ENCODE data around the gene PLEKHM1. TPM values are rescaled to one million over a fixed set of nuclear protein-coding genes. Genes with fewer than 3 reads are reported as not detected.
A peak's percentile ranks its signal among the peaks of the same experiment; 100 is the strongest.

Gene PLEKHM1
- total RNA-seq, 2 experiments from 2014 or later: 16.6 to 18.6 TPM

DNA sequence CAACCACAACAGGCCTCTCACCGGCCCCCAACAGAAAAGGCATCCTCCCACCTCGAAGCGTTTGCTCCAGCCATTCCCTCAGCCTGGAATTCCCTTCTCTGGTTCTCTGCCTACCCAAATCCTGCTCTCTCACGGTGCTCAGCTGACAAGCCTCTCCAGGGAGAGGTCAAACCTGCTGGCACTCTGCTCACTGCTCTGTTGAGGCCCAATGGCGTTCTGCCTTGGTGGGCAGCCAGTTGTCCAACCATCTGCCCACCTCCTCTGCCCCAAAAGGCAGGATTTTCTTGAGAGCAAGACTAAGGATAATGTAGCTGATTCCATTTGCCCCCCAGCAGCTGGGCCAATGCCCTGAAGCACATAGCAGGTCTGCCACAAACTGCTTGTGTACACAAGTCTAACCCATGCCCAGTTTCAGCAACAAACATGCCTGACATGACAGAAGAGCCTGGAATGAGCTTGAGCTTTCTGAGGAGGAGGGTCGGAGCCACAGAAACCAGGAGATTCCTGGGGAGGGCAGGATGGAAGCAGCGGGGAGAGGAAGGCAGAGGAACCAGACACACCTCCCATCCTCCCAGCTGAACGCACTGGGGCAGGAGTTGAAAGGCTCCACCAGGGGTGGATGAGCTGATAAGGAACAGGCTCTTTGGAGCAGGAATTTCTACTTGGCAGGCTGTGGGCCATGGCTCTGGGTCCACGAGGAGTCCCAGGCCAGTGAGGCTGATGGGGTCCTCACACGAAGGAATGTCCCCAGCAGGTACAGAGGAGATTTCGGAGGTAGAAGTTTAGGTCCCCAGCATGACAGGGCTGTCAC, 81.7 kb downstream of the PLEKHM1 start:
- CTCF ChIA-PET: interaction anchor here (0.7 to 2.6 kb wide), 6 partner anchors 14 to 274 kb away, joined by 3 to 10 read pairs (median 4); partner anchors contain the start of gene ACBD4
- peaks cover 23% of the 10 kb centered on the region for H3K36me3 Mint-ChIP-seq (ENCODE audit: low read depth)

DNA sequence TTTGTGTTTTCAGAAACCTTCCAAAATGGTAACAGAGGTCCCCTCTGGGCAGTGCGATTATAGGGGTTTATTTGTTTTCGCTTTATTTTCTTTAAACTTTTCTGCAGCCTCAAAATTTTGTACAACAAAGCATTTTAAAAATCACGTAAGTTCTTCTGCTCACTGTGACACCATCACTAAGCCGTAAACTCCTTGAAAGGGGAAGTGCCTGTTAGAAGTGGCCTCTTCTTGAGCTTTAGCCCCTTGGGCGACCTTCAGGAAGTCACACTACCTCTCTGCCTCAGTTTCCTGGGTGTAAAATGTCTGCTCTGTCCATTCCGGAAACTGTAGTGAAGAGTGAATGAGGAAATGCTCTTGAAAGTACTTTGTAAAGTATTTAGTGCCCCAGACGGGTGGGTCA, 84.4 kb downstream of the PLEKHM1 start:
- Mint-ChIP-seq H3K36me3 (ENCODE audit: low read depth) (peaks cover 27% of the 10 kb centered on the region), H3K27ac (no peak overlapping the region), H3K4me3 (no peak overlapping the region), H3K9me3 (no peaks in the 10 kb centered on the region), H3K27me3 (ENCODE audit: low read depth) (no peaks in the 10 kb centered on the region), H3K4me1 (ENCODE audit: low read depth) (peaks cover 37% of the 10 kb centered on the region)
- CTCF ChIA-PET: no interaction called here
- DNase-seq: no peak
- intact Hi-C loops (cut with micrococcal nuclease): no loop called here

More for the DNA sequence above, 81.7 kb downstream of the PLEKHM1 start:
- DNase-seq: no peak
- H3K9me3 Mint-ChIP-seq: no peaks in the 10 kb centered on the region
- H3K27ac Mint-ChIP-seq: peak overlapping the region; percentile 100
- intact Hi-C loops (cut with micrococcal nuclease): no loop called here
- no peaks in the 10 kb centered on the region for H3K27me3 Mint-ChIP-seq (ENCODE audit: low read depth)
- peak overlapping the region; percentile 99 for H3K4me3 Mint-ChIP-seq
- peaks cover 49% of the 10 kb centered on the region for H3K4me1 Mint-ChIP-seq (ENCODE audit: low read depth)

DNA sequence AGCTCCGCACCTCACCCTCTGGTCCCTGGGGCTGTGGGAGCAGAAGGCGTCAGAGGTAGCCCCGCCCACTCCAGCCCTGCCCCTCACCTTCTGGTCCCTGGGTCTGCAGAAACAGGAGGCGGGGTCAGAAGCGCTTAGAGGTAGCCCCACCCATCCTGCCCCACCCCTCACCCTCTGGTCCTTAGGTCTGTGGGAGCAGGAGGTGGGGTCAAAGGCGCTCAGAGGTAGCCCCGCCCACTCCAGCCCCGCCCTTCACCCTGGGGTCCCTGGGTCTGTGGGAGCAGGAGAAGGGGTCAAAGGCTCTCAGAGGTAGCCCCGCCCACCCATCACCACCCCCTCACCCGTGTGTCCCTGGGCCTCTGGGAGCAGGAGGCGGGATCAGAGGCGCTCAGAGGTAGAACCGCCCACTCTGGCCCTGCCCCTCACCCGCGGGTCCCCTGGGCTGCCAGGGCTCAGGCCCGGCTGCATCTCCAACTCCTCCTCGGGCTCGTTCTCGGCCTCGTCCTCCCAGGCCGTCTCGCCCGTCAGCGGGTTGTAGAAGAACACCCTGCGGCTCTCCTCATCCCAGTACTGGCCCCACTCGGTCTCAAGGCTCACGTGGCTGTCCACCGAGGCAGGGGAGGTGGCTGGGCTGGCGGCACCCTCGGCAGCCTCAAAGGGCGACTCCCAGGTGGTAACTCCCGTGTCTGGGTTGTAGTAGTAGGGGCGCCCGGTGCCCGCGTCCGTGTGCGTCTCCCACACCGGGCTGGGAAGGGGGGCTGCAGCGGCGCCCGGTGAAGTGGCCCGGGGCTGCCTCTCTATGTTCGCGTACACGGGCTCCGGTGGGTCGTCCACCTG, 85.1 kb downstream of the PLEKHM1 start:
- intact Hi-C loops (cut with micrococcal nuclease): no loop called here
- H3K4me3 Mint-ChIP-seq: no peak overlapping the region
- CTCF ChIA-PET: no interaction called here
- no peaks in the 10 kb centered on the region for H3K27me3 Mint-ChIP-seq (ENCODE audit: low read depth)
- peaks cover 30% of the 10 kb centered on the region for H3K4me1 Mint-ChIP-seq (ENCODE audit: low read depth)
- H3K27ac Mint-ChIP-seq: no peak overlapping the region
- no peak for DNase-seq
- peaks cover 27% of the 10 kb centered on the region for H3K36me3 Mint-ChIP-seq (ENCODE audit: low read depth)
- no peaks in the 10 kb centered on the region for H3K9me3 Mint-ChIP-seq

DNA sequence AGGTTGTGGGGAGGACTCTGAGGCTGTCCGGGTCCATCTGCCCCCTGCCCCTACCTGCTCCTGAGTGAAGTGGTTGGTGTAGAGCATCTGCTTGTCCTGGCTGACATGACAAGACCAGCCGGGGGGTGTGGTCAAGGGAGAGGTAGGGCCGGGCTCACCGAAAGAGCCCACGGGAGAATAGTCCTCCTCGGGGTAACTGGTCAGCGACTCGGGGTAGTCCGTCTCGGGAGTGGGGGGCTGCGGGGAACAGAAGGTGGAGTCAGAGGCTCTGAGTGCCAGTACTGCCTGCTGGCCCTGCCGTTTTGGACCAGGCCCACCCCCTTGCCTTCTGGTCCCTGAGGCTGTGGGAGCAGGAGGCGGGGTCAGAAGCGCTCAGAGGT, 85.7 kb downstream of the PLEKHM1 start:
- intact Hi-C loops (cut with micrococcal nuclease): no loop called here
- Mint-ChIP-seq H3K27ac (no peak overlapping the region), H3K9me3 (no peaks in the 10 kb centered on the region), H3K27me3 (ENCODE audit: low read depth) (no peaks in the 10 kb centered on the region), H3K4me1 (ENCODE audit: low read depth) (peaks cover 29% of the 10 kb centered on the region), H3K4me3 (no peak overlapping the region), H3K36me3 (ENCODE audit: low read depth) (peaks cover 28% of the 10 kb centered on the region)
- no peak for DNase-seq
- CTCF ChIA-PET: no interaction called here

DNA sequence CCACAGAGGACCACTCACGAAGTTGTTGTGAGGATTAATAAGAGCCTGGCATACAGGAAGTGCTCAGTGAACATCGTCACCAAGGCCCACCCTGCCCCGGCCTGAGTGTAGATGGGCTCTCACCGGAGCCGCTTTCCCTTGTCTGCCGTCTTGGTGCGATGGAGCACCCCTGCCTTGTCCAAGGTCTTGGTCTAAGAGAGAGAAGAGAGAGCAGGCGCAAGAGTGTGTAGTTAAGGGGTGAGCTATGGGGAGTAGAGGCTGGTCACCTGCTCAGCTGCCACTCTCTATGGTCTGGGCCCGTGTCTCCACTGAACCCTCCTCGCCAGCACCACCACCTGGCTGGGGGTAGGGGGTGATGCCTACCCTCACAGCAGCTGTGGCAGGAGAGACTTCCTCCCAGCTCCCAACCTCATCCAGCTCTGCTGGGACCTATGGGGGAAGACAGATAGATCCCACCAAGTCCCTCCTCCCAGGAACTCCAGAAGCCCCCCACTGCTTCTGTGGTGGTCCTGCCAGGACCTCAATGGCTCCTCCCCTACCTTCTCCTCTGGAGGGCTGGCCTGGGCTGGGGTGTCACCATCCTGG, 86.5 kb downstream of the PLEKHM1 start:
- Mint-ChIP-seq H3K4me3 (no peak overlapping the region), H3K27ac (no peak overlapping the region), H3K36me3 (ENCODE audit: low read depth) (peaks cover 27% of the 10 kb centered on the region)

DNA sequence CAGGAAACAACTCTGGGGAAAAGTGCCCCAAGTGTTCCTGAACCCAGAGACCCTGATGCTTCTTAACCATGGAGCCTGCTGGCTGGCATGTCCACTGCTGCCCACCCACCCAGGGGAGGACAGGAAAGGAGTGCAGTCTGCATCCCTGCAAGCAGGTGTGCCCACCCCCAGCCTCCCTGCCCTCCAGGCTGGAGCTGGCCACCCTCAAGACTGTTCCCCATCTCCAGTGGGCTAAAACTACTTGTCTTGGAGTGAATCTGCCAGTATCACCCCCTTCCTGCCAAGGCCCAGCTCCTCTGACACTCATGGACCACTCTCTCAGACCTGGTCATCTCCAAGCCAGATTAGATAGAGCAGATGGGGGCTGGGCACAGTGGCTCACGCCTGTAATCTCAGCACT, 87.6 kb downstream of the PLEKHM1 start:
- CTCF ChIA-PET: no interaction called here
- Mint-ChIP-seq H3K4me1 (ENCODE audit: low read depth) (peaks cover 13% of the 10 kb centered on the region), H3K9me3 (no peaks in the 10 kb centered on the region), H3K27me3 (ENCODE audit: low read depth) (no peaks in the 10 kb centered on the region), H3K4me3 (no peak overlapping the region), H3K36me3 (ENCODE audit: low read depth) (peaks cover 24% of the 10 kb centered on the region), H3K27ac (peak overlapping the region; percentile 8)
- no peak for DNase-seq
- intact Hi-C loops (cut with micrococcal nuclease): no loop called here

More for the DNA sequence above, 86.5 kb downstream of the PLEKHM1 start:
- CTCF ChIA-PET: no interaction called here
- no peaks in the 10 kb centered on the region for H3K27me3 Mint-ChIP-seq (ENCODE audit: low read depth)
- no peaks in the 10 kb centered on the region for H3K9me3 Mint-ChIP-seq
- H3K4me1 Mint-ChIP-seq (ENCODE audit: low read depth): peaks cover 23% of the 10 kb centered on the region
- DNase-seq: no peak
- intact Hi-C loops (cut with micrococcal nuclease): no loop called here

DNA sequence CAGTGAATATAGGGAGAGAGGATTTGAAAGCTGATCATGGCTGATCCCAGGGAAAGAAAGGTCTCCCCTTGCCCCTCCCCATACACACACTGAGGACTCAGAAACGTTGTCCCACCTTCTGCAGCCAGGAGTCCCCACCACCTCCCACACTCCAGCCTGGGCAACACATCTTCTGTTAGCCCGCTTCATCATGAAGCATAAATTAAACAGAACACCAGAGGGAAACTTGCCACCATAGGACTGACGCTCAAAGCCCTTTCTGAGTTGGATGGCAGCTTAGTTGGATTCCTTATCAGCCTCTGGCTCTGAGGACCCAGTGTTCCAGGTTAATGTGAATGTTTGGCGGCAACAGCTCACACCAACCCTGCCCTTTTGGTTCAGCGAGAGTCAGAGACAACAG, 91.7 kb downstream of the PLEKHM1 start:
- CTCF ChIA-PET: no interaction called here

DNA sequence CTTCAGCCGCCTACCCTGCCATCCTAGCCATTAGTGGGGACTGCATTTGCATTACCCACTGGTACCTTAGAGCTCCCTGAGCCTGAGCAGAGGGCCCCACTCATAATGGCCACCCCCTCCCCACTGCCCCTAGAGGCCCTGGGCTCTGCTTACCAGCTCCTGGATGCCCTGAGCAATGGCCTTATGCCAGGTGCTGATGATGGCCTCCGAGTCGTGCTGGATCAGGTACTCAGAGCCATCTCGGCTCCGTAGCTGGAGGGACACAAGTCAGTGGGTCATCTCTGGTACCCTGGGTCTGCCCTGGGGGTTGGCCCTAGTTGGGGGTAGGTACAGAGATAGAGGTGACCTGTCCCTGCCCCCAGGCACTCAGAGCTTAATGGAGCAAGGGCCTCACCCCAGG, 92.7 kb downstream of the PLEKHM1 start:
- Mint-ChIP-seq H3K27me3 (ENCODE audit: low read depth) (no peaks in the 10 kb centered on the region), H3K27ac (no peak overlapping the region), H3K36me3 (ENCODE audit: low read depth) (peaks cover 16% of the 10 kb centered on the region), H3K9me3 (no peaks in the 10 kb centered on the region), H3K4me1 (ENCODE audit: low read depth) (no peaks in the 10 kb centered on the region), H3K4me3 (no peak overlapping the region)
- DNase-seq: no peak
- CTCF ChIA-PET: interaction anchor here (1.6 kb wide), 1 partner anchor 10 kb away, joined by 7 read pairs; no protein-coding TSS in a partner anchor
- intact Hi-C loops (cut with micrococcal nuclease): no loop called here

More for the DNA sequence above, 91.7 kb downstream of the PLEKHM1 start:
- Mint-ChIP-seq H3K27ac (peak overlapping the region; percentile 24), H3K36me3 (ENCODE audit: low read depth) (peaks cover 18% of the 10 kb centered on the region), H3K4me1 (ENCODE audit: low read depth) (no peaks in the 10 kb centered on the region), H3K4me3 (no peak overlapping the region), H3K9me3 (no peaks in the 10 kb centered on the region), H3K27me3 (ENCODE audit: low read depth) (no peaks in the 10 kb centered on the region)
- no peak for DNase-seq
- intact Hi-C loops (cut with micrococcal nuclease): no loop called here

DNA sequence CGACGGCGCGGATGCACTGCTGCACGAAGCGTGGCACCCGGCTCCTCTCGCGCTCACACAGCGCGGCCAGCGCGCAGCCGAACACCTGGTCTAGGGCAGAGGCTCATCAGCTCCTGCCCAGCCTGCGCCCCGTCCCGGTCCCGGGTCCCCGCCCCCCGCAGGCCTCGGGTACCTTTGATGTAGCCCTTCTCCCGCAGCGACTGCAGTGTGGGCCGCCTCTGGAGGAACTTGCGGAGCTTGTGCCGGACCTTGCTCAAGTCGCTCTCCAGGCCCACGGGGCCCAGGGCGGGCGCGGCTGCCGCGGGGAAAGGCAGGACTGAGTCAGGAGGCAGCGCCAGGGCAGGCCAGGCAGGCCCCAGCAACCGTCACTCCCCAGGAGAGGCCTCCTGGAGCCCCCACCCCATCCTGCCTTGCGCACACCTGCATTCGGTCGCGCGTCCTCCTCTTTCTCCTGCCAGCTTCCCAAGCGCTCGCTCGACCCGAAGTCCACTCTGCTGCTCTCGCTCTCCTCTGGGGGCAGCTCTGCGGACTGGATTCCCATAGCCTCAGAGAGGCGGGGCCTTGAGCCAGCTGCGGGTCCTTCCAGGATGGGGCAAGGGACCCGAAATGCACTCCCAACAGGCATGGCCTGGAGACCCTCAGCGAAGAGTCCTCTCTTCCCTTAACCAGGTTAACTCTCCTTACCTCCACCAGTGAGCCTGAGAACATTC, 93.9 kb downstream of the PLEKHM1 start:
- CTCF ChIA-PET: interaction anchor here (0.5 to 3.1 kb wide), 7 partner anchors 9 to 605 kb away, joined by 3 to 13 read pairs (median 5); no protein-coding TSS in a partner anchor

DNA sequence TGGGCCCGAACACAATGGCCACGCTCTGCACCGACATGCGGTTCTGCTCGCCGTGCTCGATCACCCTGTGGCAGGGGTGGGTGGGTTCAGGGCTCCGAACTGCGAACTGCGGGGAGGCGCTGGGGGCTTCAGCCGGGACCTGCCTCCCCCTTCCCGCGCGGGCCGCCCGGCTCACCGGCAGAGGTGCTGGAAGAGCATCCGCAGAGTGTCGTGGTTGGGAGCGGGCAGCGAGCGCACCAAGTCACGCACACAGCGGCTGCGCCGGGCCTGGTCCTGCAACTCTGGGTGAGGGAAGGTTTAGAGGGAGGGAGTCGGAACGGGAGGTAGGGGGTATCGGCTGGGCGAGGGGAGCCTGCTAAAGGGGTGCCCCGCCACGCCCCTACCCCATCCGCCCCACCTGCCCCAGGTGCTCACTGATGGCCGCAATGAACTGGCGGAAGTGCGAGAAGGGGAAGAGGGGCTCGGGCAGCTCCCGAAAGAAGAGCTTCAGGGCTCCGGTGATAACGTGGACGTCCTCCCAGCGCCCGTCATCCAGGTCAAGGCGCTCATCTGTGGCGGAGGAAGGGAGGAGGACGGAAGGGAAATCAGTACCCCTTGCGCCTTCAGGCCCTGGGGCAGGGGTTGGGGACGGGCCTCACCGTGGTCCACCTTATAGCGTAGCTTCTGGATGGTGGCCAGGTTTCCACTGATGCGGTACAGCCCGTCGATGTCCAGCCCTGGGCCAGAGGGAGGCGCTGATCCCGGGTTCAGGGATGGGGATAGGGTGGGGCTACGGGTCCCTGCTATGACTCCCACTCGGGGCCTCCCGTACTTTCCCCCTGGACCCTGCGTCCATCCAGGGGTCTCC, 94.7 kb downstream of the PLEKHM1 start:
- Mint-ChIP-seq H3K36me3 (ENCODE audit: low read depth) (peaks cover 13% of the 10 kb centered on the region), H3K4me3 (no peak overlapping the region), H3K27me3 (ENCODE audit: low read depth) (no peaks in the 10 kb centered on the region), H3K9me3 (no peaks in the 10 kb centered on the region), H3K27ac (no peak overlapping the region), H3K4me1 (ENCODE audit: low read depth) (no peaks in the 10 kb centered on the region)
- CTCF ChIA-PET: interaction anchor here (0.6 to 3.1 kb wide), 7 partner anchors 11 to 197 kb away, joined by 3 to 13 read pairs (median 5); no protein-coding TSS in a partner anchor
- intact Hi-C loops (cut with micrococcal nuclease): loop anchor here (2.0 kb wide), 1 partner anchor 29 kb away; no protein-coding TSS in a partner anchor
- DNase-seq: no peak

More for the DNA sequence above, 93.9 kb downstream of the PLEKHM1 start:
- intact Hi-C loops (cut with micrococcal nuclease): no loop called here
- H3K27ac Mint-ChIP-seq: no peak overlapping the region
- DNase-seq: no peak
- H3K36me3 Mint-ChIP-seq (ENCODE audit: low read depth): peaks cover 13% of the 10 kb centered on the region
- H3K9me3 Mint-ChIP-seq: no peaks in the 10 kb centered on the region
- no peak overlapping the region for H3K4me3 Mint-ChIP-seq
- no peaks in the 10 kb centered on the region for H3K27me3 Mint-ChIP-seq (ENCODE audit: low read depth)
- H3K4me1 Mint-ChIP-seq (ENCODE audit: low read depth): no peaks in the 10 kb centered on the region

DNA sequence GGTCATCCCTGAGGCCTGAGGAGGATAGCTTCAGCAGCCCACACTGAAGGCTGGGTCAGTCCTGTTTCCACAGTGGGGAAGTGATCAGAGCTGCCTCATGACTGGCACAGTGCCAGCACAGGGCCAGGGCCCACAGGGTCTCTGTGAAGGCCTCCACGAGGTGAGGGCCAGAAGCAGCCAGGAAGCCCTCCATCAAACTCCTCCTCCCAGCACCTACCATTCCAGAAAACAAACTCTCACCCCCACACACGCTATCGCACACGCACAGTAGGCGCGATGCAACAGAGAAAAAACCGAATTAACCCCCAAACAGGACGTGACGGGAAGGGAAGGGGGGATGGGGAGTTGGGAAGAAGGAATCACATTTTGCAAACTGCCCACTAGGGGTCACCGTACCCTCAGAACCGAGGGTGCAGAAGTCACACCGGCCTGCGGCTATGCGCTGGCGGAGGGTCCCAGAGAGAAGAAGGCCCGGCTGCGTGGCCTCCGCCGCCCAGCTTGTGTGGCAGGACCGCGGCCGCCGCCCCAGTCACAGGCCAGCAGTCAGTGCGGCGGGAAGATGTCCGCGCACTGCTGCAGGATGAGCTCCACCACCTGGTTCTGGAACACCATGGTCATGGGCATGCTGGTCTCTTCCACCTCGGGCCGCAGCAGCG, 95.5 kb downstream of the PLEKHM1 start:
- Mint-ChIP-seq H3K9me3 (no peaks in the 10 kb centered on the region), H3K27ac (peak overlapping the region; percentile 4), H3K4me3 (no peak overlapping the region), H3K4me1 (ENCODE audit: low read depth) (no peaks in the 10 kb centered on the region), H3K36me3 (ENCODE audit: low read depth) (peaks cover 11% of the 10 kb centered on the region), H3K27me3 (ENCODE audit: low read depth) (no peaks in the 10 kb centered on the region)
- peak; percentile 64 for DNase-seq
- CTCF ChIA-PET: interaction anchor here (0.6 to 3.1 kb wide), 8 partner anchors 10 to 196 kb away, joined by 3 to 13 read pairs (median 5); no protein-coding TSS in a partner anchor
- intact Hi-C loops (cut with micrococcal nuclease): loop anchor here (2.0 kb wide), 1 partner anchor 30 kb away; no protein-coding TSS in a partner anchor

Measured in activated naive CD4-positive, alpha-beta T cell treated with anti-CD3 and anti-CD28 coated beads for 36 hours (primary cell).